ENCODE measurements around the gene NCAPG2. TPM values are rescaled to one million over a fixed set of nuclear protein-coding genes. Genes with fewer than 3 reads are reported as not detected.

NCAPG2 gene
- total RNA-seq, 1 experiment from 2014 or later = 28.8 TPM

DNA sequence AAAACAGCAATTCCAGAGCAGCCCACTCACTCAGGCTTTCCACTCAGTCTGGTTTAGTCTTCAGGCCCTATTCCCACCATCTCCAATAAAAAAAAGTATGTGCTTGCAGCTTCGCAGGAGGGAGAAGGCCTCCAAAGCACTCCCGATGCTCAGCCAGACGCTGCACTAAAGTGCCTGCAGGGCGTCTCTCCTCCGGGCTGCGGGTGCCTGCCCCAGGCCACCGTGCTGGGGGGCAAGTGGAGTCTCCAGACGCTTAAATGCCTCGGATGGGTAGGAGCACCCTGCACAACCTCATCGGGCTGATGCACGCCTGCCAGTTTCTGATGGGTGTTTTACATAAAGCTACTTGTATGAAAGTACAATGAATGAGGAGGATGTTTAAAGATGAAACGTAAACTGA, 31.3 kb upstream of the NCAPG2 start:
- no peak for DNase-seq (ENCODE audit: low read depth)
- in situ Hi-C loops (cut with HindIII; ENCODE audit: low pct_unique_long_range_greater_than_20kb, low sequenced_read_pairs) = no loop called here

DNA sequence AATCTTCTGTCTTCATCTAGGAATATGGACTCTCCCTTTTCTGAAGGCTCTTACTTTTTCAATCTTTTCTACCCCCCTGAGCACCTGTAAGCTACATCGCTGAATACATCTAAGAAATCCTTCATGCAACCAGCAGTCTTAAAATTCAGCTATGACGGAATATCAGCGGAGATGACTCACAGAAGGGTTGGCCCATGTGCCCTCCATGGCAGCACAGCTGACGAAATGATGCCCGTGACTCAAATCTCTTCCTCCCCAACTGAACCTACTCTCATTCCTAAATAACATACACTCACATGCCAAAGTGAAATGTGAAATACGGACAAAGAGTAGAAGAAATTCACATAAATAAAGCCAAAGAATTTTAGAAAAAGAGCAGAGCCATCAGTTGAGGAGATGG, 30.3 kb upstream of the NCAPG2 start:
- no peak for DNase-seq (ENCODE audit: low read depth)
- in situ Hi-C loops (cut with HindIII; ENCODE audit: low pct_unique_long_range_greater_than_20kb, low sequenced_read_pairs) = no loop called here

DNA sequence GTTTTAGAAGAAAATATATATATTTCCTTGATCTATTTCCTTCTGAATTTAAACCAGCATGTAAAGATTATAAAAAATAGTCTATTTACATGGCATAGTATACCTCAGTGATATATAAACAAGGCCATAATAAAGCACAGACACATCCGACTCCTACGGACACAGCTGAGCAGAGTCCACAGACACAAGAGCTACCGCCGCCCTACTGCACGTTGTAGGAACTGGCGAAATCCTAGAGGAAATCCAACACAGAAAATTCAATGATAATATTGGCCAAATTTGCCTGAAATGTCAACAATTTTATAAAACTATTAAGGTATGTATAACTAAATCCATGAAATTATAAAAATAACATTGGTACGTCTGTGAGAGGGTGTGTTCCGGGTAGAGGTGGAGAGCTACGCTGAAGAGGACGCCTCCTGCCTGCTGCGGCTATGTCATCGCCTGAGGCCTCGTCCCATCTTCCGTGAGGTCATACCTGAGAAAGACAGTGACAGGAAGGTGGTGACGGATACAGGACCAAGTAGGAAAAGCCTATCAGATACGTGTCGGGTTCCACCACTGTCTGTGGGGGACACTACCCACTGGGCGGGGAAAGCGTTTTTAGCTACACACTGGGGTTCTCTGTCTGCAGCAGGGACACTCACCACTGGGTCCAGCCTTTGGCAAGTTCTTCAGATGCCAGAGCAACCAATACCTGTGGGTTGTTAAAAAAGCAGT, 29.3 kb upstream of the NCAPG2 start:
- in situ Hi-C loops (cut with HindIII; ENCODE audit: low pct_unique_long_range_greater_than_20kb, low sequenced_read_pairs) = no loop called here
- no peak for DNase-seq (ENCODE audit: low read depth)

DNA sequence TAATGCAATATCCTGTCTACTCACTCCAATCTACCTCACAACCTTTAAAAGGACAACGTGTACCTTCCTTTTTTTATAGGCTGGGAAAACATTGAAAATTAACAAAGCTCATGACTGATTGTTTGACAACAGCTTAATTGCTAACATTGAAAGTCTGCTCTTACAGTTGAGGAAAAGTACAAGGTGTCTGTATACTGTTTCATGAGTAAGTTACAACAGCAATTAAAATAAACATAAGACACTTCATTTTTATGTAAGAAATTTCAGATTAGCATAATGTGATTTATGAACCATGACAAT, 28.6 kb upstream of the NCAPG2 start:
- in situ Hi-C loops (cut with HindIII; ENCODE audit: low pct_unique_long_range_greater_than_20kb, low sequenced_read_pairs) = no loop called here
- no peak for DNase-seq (ENCODE audit: low read depth)

DNA sequence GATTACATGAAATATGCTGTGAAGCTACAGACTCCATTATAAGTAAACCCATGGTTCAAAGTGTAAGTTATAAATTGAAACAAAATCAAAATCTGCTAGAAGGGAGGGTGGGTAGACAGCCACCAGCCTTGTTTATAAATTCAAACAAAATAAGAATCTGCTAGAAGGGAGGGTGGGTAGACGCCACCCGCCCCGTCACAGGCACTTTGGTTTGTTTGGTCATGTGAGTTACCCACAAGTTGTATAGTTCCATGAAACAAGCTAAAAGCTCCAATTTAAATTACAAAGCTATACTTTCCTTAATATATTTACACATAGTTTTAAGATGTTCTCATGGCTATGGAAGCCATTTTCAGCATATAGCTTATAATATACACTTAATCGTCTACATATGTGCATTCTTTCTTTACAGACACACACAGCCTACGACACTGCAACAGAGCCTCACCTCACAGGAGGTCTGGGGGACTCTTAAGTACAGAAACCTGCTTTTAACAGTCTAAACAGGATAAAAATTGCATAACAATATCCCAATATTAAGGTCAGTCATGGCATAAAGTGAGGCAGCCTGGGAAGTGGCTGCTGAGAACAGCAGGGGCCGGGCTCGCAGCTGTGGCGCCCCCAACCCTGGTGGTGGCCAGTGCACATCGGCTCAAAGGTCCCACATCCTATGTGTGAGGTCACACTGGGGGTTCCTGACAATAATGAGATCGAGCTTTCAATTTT, 28.1 kb upstream of the NCAPG2 start:
- DNase-seq (ENCODE audit: low read depth) = no peak
- in situ Hi-C loops (cut with HindIII; ENCODE audit: low pct_unique_long_range_greater_than_20kb, low sequenced_read_pairs) = no loop called here

DNA sequence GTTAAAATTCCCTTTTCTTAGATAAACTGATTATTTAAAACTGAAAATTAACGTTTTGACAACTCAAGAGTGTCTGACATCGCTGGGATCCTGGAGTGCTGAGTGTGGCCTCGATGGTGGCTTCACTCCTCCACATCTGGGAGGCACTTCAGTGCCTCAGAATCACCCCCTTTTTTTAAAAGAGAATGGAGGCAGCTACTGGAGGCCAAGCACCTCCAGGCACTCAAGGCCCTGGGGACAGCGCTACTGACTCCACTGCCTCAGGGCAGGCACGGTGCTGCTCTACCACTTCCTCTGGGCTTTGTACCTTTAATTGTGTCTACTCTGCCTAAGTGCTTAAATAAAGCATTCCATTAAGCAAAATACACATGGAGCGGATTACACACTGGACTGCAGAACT, 27.2 kb upstream of the NCAPG2 start:
- in situ Hi-C loops (cut with HindIII; ENCODE audit: low pct_unique_long_range_greater_than_20kb, low sequenced_read_pairs) = no loop called here

DNA sequence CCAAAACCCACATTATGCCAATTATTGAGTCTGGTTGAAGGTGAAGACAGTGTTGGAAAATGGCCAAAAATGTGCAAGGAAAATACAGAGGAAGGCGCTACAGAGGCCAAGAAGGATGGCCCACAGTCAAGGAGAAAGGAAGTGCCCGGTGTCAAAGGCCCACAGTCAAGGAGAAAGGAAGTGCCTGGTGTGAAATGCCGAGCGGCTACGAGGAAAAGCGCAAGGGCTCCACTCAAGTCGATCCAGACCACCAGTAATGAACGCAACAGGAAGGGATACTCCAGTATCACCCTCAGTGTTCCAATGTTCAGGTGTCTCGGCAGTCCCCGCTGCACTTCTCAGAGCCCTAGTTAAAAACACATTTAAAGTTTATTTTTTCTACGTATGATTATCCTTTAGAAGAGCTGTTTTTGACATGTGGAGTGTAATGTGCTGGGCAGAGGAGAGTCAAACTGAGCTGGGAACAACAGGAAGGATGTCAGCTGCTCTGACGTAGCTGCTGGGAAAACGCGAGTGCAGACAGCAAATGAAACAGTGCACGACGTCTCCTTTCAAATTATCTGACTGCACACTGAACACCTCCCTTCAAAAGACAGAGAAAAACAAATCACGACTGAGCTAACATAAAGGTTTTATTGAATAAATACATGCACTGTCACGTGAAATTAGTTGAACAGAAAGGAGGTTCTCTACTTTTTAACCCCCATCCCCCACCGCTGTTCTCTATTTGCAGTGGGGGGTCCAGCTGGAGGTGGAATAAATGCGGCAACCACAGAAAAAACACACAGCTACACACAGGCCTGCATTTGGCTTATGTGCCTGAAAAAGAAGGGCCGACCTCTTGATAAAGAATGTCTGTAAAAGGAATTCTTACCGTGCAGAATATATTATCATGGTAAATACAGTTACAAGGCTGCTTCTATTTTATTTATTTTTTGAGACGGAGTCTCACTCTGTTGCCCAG, 26.1 kb upstream of the NCAPG2 start:
- in situ Hi-C loops (cut with HindIII; ENCODE audit: low pct_unique_long_range_greater_than_20kb, low sequenced_read_pairs) = no loop called here
- no peak for DNase-seq (ENCODE audit: low read depth)

More for the DNA sequence above, 27.2 kb upstream of the NCAPG2 start:
- no peak for DNase-seq (ENCODE audit: low read depth)

DNA sequence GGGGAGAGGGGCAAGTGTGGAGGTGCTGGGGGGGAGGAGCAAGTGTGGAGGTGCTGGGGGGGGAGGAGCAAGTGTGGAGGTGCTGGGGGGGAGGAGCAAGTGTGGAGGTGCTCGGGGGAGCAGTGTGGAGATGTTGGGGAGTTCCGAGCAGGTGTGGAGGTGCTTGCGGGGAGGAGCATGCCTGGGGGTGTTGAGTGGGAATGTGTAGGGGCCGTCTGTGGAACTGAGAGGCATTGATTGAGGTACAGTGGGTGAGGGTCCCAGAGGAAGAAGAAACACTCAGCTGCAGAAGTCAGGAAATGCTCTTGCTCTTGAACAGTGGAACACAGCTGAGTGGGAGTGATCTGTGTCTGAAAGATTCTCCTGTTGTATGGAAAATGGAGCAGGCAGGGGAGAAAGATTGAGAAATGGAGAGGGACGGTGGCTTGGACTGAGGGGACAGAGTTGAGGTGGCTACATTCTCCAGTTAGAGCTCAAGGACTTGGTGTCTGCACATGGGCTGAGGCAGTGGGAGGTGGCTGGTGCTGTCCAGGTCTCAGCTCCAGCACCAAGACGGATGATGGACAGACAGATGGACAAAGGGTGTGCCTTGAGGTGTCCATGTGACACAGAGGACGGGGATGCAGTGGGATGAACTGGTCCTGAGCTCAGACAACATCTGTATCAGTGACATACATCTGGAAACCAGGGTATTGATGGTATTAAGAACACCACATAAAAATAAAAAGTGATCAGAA, 25.2 kb upstream of the NCAPG2 start:
- no peak for DNase-seq (ENCODE audit: low read depth)
- in situ Hi-C loops (cut with HindIII; ENCODE audit: low pct_unique_long_range_greater_than_20kb, low sequenced_read_pairs) = no loop called here

DNA sequence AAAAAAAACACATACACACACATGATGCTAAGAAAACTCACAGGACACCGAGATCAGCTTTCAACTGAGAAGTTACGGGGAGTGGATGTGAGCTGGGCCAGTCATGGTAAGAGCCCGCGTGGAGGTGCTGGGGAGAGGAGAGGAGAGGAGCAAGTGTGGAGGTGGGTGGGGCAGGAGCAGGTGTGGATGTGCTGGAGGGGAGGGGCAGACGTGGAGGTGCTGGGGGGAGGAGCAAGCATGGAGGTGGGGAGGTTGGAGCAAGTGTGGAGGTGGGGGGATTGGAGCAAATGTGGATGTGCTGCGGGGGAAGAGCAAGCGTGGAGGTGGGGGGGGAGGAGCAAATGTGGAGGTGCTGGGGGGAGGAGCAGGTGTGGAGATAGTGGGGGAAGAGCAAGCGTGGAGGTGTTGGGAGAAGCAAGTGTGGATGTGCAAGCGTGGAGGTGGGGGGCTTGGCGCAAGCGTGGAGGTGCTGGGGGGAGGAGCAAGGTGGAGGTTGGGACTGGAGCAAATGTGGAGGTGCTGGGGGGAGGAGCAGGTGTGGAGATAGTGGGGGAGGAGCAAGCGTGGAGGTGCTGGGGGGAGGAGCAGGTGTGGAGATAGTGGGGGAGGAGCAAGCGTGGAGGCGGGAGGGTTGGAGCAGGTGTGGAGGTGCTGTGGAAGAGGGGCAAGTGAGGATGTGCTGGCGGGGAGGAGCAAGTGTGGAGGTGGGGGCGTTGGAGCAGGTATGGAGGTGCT, 24.5 kb upstream of the NCAPG2 start:
- in situ Hi-C loops (cut with HindIII; ENCODE audit: low pct_unique_long_range_greater_than_20kb, low sequenced_read_pairs) = no loop called here
- no peak for DNase-seq (ENCODE audit: low read depth)

DNA sequence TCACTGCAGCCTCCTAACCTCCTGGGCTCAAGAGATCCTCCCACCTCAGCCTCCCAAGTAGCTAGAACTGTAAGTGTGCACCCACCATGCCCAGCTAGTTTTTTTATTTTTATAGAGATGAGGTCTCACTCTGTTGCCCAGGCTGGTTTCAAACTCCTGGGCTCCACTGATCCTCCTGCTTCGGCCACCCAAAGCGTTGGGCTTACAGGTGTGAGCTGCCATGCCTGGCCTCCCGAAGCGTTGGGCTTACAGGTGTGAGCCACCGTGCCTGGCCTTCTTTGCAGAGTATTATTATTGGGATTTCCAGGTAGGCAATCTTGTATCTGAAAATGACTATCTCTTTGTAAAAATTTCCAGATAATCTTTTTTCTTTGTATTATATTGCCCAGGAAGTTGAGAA, 23.1 kb upstream of the NCAPG2 start:
- in situ Hi-C loops (cut with HindIII; ENCODE audit: low pct_unique_long_range_greater_than_20kb, low sequenced_read_pairs) = no loop called here

DNA sequence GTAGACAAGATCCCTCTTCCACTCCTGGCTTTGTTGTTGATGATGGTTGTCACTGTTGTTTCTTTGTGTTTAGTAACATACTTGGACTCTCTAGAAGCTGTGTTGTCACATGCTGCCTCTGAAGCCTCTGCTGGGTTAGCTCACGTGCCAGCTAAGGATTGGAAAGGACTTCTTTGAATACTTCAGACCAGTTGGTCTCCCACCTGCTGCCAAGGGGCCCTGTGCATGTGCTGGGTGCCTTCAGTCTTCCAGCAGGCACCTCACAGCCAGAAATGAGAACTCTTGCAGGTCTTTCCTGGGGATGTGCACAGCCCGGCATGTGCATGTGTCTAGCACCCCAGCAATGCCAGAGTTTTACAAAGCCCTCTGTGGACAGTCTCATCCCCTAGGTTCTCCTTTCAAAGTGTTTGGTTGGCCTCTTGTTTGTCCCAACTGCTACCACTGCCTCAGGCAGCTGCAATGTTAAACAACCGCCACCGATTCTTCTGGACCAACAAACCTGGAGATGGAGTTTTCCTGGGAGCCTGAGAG, 21.7 kb upstream of the NCAPG2 start:
- in situ Hi-C loops (cut with HindIII; ENCODE audit: low pct_unique_long_range_greater_than_20kb, low sequenced_read_pairs) = no loop called here
- no peak for DNase-seq (ENCODE audit: low read depth)

More for the DNA sequence above, 23.1 kb upstream of the NCAPG2 start:
- DNase-seq (ENCODE audit: low read depth) = no peak

DNA sequence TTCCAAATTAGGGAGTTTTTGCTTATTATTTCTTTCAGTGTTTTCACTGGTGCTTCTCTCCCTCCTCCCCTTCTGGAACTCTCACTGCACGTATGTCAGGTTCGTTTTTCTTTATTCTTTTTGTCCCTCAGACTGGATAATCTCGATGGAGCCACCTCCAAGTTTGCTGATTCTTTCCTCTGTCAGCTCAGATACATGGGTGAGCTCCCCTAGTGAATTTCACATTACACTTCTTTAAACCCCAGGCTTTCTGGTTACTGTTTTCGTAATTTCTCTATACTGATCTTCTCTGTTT, 20.8 kb upstream of the NCAPG2 start:
- in situ Hi-C loops (cut with HindIII; ENCODE audit: low pct_unique_long_range_greater_than_20kb, low sequenced_read_pairs) = no loop called here
- DNase-seq (ENCODE audit: low read depth) = no peak

DNA sequence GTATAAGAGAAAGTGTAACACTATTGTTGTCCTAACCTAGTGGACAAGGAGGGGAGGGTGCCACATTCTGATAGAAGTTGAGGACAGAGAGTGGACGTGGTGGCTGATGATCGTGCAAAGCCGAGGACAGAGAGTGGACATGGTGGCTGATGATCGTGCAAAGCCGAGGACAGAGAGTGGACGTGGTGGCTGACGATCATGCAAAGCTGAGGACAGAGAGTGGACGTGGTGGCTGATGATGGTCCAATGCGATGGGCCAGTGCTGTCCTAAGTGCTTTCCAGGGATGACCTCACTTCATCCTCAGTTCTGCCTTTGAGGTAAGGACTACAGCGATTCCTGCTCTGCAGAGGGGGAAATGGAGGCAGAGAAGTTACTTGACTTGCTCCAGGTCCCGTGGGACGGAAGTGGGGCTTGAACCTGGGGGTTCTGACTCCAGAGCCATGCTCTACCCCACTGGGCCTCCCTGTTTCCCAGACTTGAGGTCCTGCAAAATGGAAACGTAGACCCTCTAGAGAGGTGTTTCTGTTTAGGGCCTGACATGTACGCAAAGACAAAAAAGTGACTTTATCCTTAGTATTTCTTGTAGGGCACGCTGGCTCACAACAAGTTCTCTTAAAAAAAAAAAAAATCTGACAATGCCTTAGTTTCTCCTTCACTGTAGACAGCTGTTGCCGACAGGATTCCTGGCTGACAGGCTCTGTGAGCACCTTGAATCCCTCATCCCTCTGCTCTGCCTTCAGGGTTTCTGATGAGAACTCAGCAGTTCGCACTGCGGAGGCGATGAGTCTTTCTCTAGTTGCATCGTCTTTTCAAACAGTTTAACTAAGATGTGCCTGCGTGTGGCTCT, 20.3 kb upstream of the NCAPG2 start:
- in situ Hi-C loops (cut with HindIII; ENCODE audit: low pct_unique_long_range_greater_than_20kb, low sequenced_read_pairs) = no loop called here
- no peak for DNase-seq (ENCODE audit: low read depth)

DNA sequence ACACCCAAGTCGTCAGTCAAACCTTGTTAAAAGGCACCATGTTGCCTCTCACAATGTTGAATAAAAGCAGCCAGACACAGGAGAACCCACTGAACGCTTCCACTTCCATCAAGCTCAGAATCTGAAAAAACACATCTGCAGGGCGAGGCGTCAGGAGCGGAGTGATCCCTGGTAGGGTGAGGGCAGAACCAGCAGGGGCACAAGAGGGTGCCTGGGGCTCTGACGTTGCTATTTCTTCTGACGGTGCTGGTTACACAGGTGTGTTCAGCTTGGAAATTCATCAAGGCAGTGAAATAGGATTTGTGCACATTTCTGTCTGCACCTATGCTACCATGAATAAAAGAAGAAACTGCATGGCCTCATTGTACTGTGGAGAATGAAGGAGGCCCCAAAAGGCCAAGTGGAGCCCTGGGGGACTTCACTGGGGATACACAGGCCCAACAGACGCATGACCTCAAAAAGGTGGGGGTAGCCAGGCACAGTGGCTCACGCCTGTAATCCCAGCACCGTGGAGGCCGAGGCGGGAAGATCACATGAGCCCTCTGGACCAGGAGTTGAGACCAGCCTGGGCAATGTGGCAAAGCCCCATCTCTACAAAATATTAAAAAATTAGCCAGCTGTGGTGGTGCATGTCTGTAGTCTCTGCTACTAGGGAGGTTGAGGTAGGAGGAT, 19.2 kb upstream of the NCAPG2 start:
- in situ Hi-C loops (cut with HindIII; ENCODE audit: low pct_unique_long_range_greater_than_20kb, low sequenced_read_pairs) = no loop called here
- no peak for DNase-seq (ENCODE audit: low read depth)

DNA sequence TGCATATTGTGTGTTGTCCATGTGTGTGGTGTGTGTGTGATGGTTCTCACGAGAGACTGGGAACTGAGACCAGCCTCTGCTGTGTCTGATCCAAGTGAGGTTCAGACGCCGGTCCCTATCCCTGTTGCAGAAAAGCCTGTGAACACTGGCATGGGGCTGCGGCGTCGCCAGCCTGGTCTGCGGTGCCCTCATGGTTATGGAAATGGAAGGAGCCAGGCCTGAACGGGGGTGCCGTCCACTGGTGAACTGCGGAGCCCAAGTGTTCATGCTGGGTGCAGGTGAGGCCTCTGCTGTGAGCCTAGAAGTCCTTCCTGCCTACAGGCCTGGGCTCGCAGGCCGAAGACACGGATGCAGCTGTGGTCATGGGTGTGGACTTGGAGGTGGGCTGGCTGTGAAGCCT, 18.7 kb upstream of the NCAPG2 start:
- DNase-seq (ENCODE audit: low read depth) = no peak
- in situ Hi-C loops (cut with HindIII; ENCODE audit: low pct_unique_long_range_greater_than_20kb, low sequenced_read_pairs) = no loop called here

DNA sequence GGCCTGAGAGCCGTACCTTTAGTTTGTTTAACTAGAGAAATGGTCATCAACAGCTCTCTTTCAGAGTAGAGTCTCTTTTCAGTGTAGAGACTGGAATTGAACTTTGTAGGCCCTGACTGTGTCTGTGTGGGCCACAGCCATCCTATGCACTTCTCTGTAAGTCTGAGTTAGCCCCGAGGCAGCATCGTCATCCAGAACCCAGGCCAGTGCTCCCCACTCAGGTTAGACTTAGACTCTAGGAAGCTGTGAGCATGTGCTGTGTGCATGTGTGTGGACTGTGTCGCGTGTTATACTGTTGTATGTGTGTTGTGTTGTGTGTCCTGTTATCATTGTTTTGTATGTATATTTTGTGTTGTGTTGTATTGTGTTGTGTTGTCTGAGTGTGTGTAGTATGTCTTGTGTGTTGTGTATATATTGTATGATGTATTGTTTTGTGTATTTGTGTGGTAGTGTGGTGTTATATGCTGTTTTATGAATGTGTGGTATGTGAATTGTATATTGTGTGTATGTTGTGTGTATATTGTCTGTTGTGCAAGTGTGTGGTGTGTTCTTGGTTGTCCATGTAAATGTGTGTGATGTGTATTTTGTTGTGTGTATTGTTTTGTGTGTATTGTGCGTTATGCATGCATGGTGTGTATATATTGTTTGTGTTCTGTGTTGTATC, 18.1 kb upstream of the NCAPG2 start:
- DNase-seq (ENCODE audit: low read depth) = no peak
- in situ Hi-C loops (cut with HindIII; ENCODE audit: low pct_unique_long_range_greater_than_20kb, low sequenced_read_pairs) = no loop called here
